ENCODE results near the gene TOMT.
A peak's percentile ranks its signal among the peaks of the same experiment; 100 is the strongest.

Gene TOMT, protein sequence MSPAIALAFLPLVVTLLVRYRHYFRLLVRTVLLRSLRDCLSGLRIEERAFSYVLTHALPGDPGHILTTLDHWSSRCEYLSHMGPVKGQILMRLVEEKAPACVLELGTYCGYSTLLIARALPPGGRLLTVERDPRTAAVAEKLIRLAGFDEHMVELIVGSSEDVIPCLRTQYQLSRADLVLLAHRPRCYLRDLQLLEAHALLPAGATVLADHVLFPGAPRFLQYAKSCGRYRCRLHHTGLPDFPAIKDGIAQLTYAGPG

DNA sequence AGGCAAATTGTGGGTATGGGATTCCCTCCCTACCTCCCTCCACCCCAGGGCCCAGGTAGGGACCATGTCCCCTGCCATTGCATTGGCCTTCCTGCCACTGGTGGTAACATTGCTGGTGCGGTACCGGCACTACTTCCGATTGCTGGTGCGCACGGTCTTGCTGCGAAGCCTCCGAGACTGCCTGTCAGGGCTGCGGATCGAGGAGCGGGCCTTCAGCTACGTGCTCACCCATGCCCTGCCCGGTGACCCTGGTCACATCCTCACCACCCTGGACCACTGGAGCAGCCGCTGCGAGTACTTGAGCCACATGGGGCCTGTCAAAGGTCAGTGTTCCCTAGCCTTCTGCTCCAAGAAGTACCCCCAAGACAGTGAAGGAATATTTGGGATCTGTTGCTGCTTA is at the start of gene TOMT:
TSS of gene TOMT (plus strand) at position 37 of the 400 bp plus-strand sequence. CDS start at position 65, 28 bp downstream.
- no peak for DNase-seq

GRCh38 chr11:72058416-72059034 is 47.2 kb upstream of the TOMT start:
- DNase-seq, result no peak

DNA sequence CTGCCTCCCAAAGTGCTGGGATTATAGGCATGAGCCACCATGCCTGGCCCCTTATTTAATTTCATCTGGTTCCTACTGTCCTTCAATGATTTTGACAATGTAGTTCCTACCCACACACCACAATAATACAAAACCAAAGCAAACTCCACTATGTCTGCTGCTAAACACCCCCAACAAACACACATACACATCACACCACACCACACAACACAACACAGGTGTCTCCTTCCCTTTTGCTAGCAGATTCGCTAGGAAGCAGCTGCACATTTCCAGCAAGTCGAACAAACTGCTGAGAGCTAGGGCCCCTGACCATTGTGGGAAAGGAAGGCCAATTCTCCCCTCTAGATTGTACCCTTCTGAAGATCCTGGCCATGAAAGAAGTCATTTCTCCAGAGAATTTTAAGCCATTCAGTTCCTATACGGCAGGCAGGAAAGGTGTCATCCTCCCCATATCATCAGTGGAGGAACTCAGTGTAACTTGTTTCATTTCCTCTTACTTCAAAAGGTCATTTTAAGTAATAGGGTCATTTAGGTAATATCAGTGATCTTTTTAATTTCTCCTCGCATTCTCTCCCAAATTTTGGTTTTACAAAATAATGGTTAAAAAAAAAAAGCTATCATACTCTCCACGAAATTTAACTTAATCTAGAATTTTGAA is 43.9 kb upstream of the TOMT start:
- DNase-seq, result no peak

- no peak for DNase-seq
These were observed 38.9 kb upstream of the TOMT start for GRCh38 chr11:72066855-72067254.

- no peak for DNase-seq
These were observed 38.5 kb upstream of the TOMT start for GRCh38 chr11:72067266-72067665.

DNA sequence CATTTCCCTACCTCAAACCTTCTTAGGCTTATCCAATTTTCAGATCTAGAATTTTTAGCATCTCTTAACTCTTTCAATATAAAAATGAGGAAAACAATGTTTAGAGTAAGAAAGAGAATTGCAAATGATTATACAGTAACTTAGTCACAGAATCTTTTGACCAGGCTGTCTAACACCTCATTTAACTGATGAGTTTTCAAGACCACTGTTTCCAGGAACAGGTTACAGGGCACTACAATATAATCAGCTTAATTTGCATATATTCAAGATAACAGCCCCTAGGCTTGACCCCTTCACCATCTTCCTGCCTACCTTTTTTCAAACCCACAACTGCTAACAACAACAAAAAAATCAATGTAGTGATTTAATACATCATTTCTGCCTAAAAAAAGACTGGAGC is 38.0 kb upstream of the TOMT start:
- no peak for DNase-seq

DNA sequence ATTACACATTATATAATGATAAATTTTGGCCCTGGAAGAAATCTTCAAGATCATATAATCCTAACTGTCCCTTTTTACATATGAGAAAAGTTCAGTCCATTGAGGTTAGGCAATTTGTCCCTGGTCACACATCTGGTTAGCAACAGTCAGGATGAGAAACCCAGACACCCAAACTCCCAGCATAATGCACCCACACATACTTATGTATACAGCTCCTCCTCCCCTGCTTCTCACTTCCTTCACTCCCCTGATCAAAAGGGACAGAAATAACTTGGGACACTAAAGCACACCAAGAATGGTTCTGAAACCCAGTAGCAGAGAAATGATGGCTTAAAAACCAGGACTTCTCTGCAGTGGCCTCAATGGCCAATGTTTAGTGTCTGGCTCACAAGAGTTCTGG is 36.5 kb upstream of the TOMT start:
- DNase-seq, result peak in 1 of 2 experiments; percentile 14

GRCh38 chr11:72069787-72070251 is 35.9 kb upstream of the TOMT start:
- DNase-seq, result peak; percentile 90 to 95

- DNase-seq, result no peak
These were observed 35.2 kb upstream of the TOMT start for GRCh38 chr11:72070491-72070890.

GRCh38 chr11:72072348-72072747 is 33.4 kb upstream of the TOMT start:
- no peak for DNase-seq

DNA sequence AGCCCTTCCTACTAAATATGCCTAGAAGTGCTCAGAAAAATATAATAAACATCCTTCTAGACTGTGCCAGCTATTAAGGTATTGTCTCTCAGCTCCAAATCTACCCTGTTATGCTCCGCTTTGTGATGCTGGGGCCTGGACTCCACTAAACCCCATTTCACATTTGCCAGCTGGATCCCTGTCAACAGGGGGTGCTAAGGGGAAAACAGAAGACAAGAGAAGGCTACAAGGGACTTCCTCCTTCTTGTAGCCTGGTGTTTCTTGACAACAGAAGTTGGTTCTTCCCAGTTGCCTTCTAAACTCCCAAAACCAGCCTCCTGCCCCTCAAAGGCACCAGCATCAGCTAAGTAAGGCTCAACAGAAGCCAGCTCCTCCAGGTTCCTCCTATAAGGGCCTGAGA is 30.6 kb upstream of the TOMT start:
- DNase-seq, result peak; percentile 43 to 78

GRCh38 chr11:72075756-72076155 is 30.0 kb upstream of the TOMT start:
- no peak for DNase-seq

DNA sequence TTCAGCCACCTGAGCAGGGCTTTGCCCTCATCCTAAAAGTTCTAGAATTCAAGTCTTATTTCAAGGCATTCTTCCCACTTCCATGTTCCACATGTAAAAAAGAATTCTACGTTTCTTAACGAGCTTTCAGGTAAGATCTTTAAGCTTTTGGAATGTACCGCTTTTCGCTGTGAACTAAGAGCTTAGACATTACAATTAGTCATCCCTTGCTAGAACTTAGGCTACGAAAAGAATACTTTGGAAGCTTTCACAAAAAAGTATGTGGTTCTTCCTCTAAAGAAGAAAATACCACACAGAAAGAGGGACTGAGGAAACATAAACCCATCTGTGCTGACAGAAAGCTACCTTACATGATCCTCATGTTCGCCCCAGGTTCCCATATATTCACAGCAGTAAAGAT is 27.2 kb upstream of the TOMT start:
- no peak for DNase-seq

- DNase-seq, result no peak
These were observed 25.9 kb upstream of the TOMT start for GRCh38 chr11:72079819-72080325.

GRCh38 chr11:72080326-72081183 is 25.2 kb upstream of the TOMT start, which contains the start of the genes LRRC51 and NUMA1:
LRRC51 (plus strand) TSS chr11:72080850; CDS start chr11:72089084, 8,234 bp downstream.
NUMA1 (minus strand) TSS chr11:72080542; CDS start chr11:72035943, 44,599 bp downstream.
- peak; percentile 99 to 100 for DNase-seq

GRCh38 chr11:72081184-72081644 is 24.5 kb upstream of the TOMT start:
- DNase-seq, result no peak

DNA sequence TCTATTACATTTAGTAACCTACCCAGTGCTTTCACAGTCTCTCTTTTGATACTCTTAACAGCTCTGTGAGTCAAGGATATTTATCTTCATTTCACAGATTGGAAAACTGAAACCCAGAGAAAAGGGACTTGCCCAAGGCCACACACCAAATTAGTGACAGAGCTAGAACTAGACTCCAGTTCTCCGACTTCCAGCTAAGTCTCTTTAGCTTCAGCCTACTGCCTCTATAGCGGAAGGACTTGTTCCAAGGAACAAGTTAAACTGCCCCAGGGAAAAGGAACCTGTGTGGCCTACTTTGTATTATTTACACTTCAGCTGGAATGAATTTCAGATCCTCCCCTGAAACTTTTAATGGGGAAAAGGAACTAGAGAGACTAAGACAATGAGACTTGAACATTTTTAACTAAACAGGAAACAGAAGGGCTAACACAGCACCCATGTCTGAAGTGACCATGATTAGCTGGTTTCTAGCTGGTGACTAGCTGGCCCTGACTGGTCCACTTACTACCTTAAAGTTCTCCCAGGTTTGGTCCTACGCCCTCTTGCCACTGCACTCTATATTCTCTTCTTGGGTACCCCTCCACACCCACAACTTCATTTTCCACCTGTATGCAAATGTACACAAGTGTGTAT is 23.8 kb upstream of the TOMT start:
- no peak for DNase-seq

DNA sequence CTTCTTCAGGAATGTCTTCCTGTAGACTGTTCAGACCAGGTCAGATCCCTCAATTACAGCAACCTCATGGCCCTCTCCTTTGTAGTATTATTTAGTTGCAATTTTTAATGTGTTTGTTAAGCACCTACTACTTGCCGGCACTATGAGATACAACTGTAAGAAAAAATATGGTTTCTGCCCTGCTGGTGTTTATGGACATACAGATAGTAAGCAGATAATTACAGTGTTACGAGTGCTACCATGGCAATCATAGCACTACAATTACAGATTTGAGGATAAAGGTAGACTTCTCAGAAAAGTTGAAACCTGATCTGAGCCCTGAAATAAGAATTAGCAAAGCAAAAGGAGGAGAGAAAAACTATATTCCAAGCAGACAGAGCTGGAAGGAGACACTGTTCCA is 22.3 kb upstream of the TOMT start:
- DNase-seq, result no peak

- no peak for DNase-seq
These were observed 21.6 kb upstream of the TOMT start for GRCh38 chr11:72084076-72084475.

- DNase-seq, result no peak
These were observed 20.8 kb upstream of the TOMT start for GRCh38 chr11:72084965-72085364.

- no peak for DNase-seq
These were observed 19.9 kb upstream of the TOMT start for GRCh38 chr11:72085621-72086351.
